ENCODE results near the gene FSTL4. TPM values are rescaled to one million over a fixed set of nuclear protein-coding genes. Genes with fewer than 3 reads are reported as not detected.

Gene FSTL4
- total and polyA plus RNA-seq, 12 donors, result 0.48 to 5.2 (median 2.3) TPM

DNA sequence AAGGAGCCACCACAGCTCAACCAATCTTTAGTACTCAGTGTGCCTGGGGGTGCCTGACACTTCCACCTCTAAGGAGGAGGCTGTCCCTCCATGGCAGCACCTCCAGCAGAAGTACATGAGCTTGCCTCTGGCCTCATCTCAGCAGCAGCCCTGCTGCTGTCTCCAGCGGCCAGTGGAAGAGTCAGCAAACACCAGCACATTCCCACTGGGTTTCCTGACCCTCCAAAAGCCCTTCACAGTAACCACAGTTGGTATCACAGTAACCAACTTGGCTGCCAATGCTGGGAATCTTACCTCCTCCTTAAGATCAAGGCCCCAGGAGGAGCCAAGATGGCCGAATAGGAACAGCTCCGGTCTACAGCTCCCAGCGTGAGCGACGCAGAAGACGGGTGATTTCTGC, 29.4 kb downstream of the FSTL4 start:
- DNase-seq, result no peak
- no peaks in the 10 kb centered on the region for H3K9me3 ChIP-seq (replicated peaks in 1 of 3)

DNA sequence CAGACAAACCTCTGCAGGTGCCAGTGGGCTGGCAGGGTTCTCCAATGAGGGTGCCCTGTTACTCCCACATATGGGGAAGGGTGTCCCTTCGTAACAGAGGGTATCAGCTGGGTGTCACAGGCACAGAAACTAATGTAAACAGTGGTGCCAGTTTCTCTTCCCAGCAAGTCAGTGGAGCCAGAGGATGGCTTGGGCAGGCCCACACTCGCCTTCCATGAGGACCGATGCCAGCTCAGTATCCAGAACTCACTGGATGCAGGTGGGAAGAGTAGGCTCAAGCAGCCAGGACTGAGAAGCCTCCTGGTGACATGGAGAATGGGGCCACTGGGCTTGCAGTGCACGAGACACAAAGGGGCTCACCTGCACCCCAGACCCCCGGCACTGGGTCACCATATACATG, 30.4 kb downstream of the FSTL4 start:
- Histone ChIP-seq H3K27me3 (no peaks in the 10 kb centered on the region), H3K4me3 (no peak overlapping the region), H3K4me1 (replicated peaks in 1 of 2) (no peaks in the 10 kb centered on the region), H3K9me3 (replicated peaks in 1 of 3) (no peaks in the 10 kb centered on the region), H3K27ac (no peak overlapping the region), H3K36me3 (replicated peaks in 1 of 2) (no peaks in the 10 kb centered on the region)
- intact Hi-C loops (cut with DNase I), result no loop called here
- no peak for TF ChIP-seq POLR2A (IDR thresholded peaks at IDR 0.05)
- TF ChIP-seq, protein P1, sequence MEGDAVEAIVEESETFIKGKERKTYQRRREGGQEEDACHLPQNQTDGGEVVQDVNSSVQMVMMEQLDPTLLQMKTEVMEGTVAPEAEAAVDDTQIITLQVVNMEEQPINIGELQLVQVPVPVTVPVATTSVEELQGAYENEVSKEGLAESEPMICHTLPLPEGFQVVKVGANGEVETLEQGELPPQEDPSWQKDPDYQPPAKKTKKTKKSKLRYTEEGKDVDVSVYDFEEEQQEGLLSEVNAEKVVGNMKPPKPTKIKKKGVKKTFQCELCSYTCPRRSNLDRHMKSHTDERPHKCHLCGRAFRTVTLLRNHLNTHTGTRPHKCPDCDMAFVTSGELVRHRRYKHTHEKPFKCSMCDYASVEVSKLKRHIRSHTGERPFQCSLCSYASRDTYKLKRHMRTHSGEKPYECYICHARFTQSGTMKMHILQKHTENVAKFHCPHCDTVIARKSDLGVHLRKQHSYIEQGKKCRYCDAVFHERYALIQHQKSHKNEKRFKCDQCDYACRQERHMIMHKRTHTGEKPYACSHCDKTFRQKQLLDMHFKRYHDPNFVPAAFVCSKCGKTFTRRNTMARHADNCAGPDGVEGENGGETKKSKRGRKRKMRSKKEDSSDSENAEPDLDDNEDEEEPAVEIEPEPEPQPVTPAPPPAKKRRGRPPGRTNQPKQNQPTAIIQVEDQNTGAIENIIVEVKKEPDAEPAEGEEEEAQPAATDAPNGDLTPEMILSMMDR (IDR thresholded peaks at IDR 0.05), result no peak
- no peak for DNase-seq
- WGBS, 4 donors, result 70 to 94% (median 90%) methylated on average over 2 to 5 of the region's 5 CpGs

More for the DNA sequence above, 29.4 kb downstream of the FSTL4 start:
- Histone ChIP-seq H3K27me3 (no peaks in the 10 kb centered on the region), H3K4me1 (replicated peaks in 1 of 2) (no peaks in the 10 kb centered on the region), H3K27ac (no peak overlapping the region), H3K4me3 (no peak overlapping the region), H3K36me3 (replicated peaks in 1 of 2) (no peaks in the 10 kb centered on the region)
- 86 to 95% methylated on average over 7 of the region's 7 CpGs; no CpG with 5 or more reads in 2 of the 4 donors for WGBS, 4 donors
- TF ChIP-seq, protein P1 (IDR thresholded peaks at IDR 0.05), result no peak
- TF ChIP-seq POLR2A (IDR thresholded peaks at IDR 0.05), result no peak
- intact Hi-C loops (cut with DNase I), result no loop called here

DNA sequence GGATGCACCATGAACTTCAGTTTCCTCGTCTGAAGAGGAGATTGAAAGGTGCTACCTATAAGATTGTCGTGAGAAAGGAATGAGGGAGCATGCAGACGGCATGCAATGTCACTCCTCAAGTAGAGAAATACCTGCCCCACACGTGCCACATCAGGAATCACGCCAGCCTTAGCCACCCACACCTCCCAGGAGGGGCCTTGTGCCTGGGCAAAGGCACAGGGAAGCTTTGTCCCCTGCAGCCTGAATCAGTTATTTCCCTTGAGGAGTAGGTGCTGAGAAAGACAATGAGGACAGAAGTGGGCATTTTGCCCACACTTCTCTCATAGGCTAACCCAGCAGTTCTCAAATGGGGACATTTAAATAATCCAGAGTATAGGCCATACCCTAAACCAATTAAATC, 31.0 kb downstream of the FSTL4 start:
- Histone ChIP-seq H3K27ac (no peak overlapping the region), H3K9me3 (replicated peaks in 1 of 3) (no peaks in the 10 kb centered on the region), H3K27me3 (no peaks in the 10 kb centered on the region), H3K36me3 (replicated peaks in 1 of 2) (no peaks in the 10 kb centered on the region), H3K4me3 (no peak overlapping the region), H3K4me1 (replicated peaks in 1 of 2) (no peaks in the 10 kb centered on the region)
- DNase-seq, result no peak
- WGBS, 4 donors, result 78 to 89% (median 85%) methylated on average over 5 of the region's 5 CpGs
- TF ChIP-seq, protein P1 (IDR thresholded peaks at IDR 0.05), result no peak
- TF ChIP-seq POLR2A (IDR thresholded peaks at IDR 0.05), result no peak
- intact Hi-C loops (cut with DNase I), result no loop called here

DNA sequence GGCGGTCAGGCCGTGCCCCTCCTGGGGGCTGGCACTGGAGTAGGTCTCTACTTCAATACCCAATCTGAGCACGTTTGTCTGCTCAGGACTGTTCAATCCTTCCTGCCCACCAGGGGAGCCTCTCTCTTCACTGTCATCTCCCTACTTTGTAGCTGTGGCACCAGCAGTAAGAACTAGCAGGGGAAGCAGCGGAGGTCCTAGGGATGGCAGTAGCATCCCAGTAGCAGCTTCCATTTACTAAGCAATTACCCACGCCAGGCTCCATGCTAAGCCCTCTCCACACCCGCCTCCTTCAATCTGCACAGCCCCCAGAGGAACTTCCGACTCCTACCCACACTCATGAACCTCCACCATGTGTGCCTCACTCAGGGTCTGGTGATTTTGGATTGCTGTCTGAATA, 31.7 kb downstream of the FSTL4 start:
- intact Hi-C loops (cut with DNase I), result no loop called here
- H3K9me3 ChIP-seq (replicated peaks in 1 of 3), result no peaks in the 10 kb centered on the region
- H3K4me1 ChIP-seq (replicated peaks in 1 of 2), result no peaks in the 10 kb centered on the region
- no peak for DNase-seq
- no peak overlapping the region for H3K27ac ChIP-seq
- H3K36me3 ChIP-seq (replicated peaks in 1 of 2), result no peaks in the 10 kb centered on the region
- 81 to 90% (median 84%) methylated on average over 7 of the region's 7 CpGs for WGBS, 4 donors
- no peaks in the 10 kb centered on the region for H3K27me3 ChIP-seq
- TF ChIP-seq, protein P1 (IDR thresholded peaks at IDR 0.05), result no peak
- no peak for TF ChIP-seq POLR2A (IDR thresholded peaks at IDR 0.05)
- H3K4me3 ChIP-seq, result no peak overlapping the region
